ENCODE results near the gene KLF3. TPM values are rescaled to one million over a fixed set of nuclear protein-coding genes. Genes with fewer than 3 reads are reported as not detected.

KLF3 gene
- total RNA-seq, 1 donor from 2014 or later = 58.0 TPM

GRCh38 chr4:38715050-38715449, 51.1 kb downstream of the KLF3 start:
- H3K27ac ChIP-seq = no peak overlapping the region
- H3K36me3 ChIP-seq = no peaks in the 10 kb centered on the region
- H3K27me3 ChIP-seq (ENCODE audit: low read depth) = no peaks in the 10 kb centered on the region
- H3K4me1 ChIP-seq = no peaks in the 10 kb centered on the region
- H3K4me3 ChIP-seq = no peak overlapping the region
- intact Hi-C loops (cut with DNase I) = no loop called here
- TF ChIP-seq, protein P1, sequence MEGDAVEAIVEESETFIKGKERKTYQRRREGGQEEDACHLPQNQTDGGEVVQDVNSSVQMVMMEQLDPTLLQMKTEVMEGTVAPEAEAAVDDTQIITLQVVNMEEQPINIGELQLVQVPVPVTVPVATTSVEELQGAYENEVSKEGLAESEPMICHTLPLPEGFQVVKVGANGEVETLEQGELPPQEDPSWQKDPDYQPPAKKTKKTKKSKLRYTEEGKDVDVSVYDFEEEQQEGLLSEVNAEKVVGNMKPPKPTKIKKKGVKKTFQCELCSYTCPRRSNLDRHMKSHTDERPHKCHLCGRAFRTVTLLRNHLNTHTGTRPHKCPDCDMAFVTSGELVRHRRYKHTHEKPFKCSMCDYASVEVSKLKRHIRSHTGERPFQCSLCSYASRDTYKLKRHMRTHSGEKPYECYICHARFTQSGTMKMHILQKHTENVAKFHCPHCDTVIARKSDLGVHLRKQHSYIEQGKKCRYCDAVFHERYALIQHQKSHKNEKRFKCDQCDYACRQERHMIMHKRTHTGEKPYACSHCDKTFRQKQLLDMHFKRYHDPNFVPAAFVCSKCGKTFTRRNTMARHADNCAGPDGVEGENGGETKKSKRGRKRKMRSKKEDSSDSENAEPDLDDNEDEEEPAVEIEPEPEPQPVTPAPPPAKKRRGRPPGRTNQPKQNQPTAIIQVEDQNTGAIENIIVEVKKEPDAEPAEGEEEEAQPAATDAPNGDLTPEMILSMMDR (IDR thresholded peaks at IDR 0.05) = no peak
- ATAC-seq (no peak), DNase-seq (no peak)
- peaks cover 6% of the 10 kb centered on the region for H3K9me3 ChIP-seq

DNA sequence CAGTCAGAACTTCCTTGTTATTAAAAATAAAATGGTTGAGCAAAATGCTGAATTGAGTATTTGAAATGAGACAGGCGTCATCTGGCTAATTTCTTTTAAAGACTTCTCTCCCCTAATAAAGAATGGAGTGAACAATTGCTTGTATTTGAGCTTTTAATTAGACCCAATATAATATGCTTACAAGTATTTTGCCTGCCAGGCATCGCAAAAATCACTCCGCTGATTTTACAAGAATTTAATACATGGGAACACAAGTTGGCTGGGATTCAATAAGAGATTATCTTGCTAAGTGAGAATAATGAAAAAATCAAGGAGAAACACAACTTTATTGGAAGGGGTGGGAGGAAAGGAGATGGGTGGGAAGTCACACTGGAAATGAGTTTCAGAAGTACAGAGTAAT, 52.3 kb downstream of the KLF3 start:
- no peak overlapping the region for H3K27ac ChIP-seq
- no peak for DNase-seq
- TF ChIP-seq, protein P1 (IDR thresholded peaks at IDR 0.05) = no peak
- peaks cover 6% of the 10 kb centered on the region for H3K9me3 ChIP-seq
- no peaks in the 10 kb centered on the region for H3K27me3 ChIP-seq (ENCODE audit: low read depth)
- H3K4me3 ChIP-seq = no peak overlapping the region
- no peak for ATAC-seq
- H3K36me3 ChIP-seq = no peaks in the 10 kb centered on the region
- no peaks in the 10 kb centered on the region for H3K4me1 ChIP-seq
- intact Hi-C loops (cut with DNase I) = no loop called here

DNA sequence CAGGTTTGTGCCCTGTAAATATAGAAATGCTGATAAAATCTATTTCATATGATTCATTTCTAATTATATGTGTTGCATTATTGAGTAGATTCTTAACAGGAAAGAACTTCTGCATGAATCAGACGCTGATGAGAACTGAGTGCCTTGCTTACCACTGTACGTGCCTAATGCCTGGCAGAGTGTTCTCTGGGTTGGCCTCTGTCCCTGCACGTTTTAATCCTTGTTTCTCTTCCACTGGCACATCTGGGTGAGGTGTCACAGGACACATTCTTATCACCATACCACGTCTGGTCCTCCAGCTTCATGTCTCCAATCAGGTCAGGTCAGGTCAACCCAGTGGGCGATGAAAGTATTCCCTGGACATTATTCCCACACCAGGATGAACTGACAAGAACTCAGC, 53.6 kb downstream of the KLF3 start:
- Histone ChIP-seq H3K4me3 (no peak overlapping the region), H3K4me1 (no peaks in the 10 kb centered on the region), H3K27ac (no peak overlapping the region), H3K9me3 (peaks cover under 1% of the 10 kb centered on the region), H3K36me3 (no peaks in the 10 kb centered on the region), H3K27me3 (ENCODE audit: low read depth) (no peaks in the 10 kb centered on the region)
- intact Hi-C loops (cut with DNase I) = no loop called here
- DNase-seq (no peak), ATAC-seq (no peak)
- TF ChIP-seq, protein P1 (IDR thresholded peaks at IDR 0.05) = no peak

- H3K27me3 ChIP-seq (ENCODE audit: low read depth) = no peaks in the 10 kb centered on the region
- intact Hi-C loops (cut with DNase I) = no loop called here
- H3K4me1 ChIP-seq = peaks cover 3% of the 10 kb centered on the region
- no peaks in the 10 kb centered on the region for H3K9me3 ChIP-seq
- DNase-seq = no peak
- no peaks in the 10 kb centered on the region for H3K36me3 ChIP-seq
- no peak for ATAC-seq
- TF ChIP-seq, protein P1 (IDR thresholded peaks at IDR 0.05) = no peak
- H3K27ac ChIP-seq = no peak overlapping the region
- H3K4me3 ChIP-seq = no peak overlapping the region
Observed at GRCh38 chr4:38723114-38723513, 59.1 kb downstream of the KLF3 start.

DNA sequence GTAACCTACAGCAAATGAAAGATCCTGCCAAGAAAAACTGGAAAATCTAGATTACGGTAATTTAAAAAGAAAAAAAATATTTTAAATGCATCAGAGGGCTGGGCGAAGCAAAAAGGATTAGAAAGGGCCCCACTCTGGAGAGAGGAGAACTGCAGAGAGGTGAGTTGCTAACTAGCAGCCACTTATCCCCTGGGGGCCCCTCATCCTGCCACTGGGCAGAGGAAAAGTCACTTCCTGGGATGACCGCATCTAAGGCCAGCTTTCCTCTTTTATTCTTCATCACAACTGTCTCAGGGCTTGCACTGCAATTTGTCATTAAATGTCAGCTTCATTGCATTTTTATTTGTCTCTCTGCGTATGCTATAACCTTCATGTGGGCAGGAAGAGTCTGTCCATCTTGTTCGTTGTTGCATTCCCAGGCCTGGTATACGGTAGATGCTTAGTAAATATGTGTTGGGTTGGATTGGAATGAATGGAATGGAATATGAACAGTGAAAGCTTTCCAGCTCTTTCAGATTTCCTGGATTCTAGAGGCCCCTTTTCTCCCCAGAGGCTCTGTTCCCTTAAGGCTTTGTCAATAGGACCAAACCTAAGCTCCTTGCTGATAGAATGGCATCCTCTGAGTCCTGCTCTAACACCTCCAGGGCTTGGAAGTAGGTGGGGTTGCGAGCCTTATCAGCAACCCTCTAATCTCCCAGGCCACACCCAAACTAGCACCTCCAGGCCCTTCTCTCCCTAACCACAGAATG, 59.9 kb downstream of the KLF3 start:
- Histone ChIP-seq H3K27me3 (ENCODE audit: low read depth) (no peaks in the 10 kb centered on the region), H3K27ac (no peak overlapping the region), H3K4me1 (peaks cover 11% of the 10 kb centered on the region), H3K4me3 (no peak overlapping the region), H3K36me3 (no peaks in the 10 kb centered on the region), H3K9me3 (no peaks in the 10 kb centered on the region)
- intact Hi-C loops (cut with DNase I) = no loop called here
- DNase-seq (no peak), ATAC-seq (no peak)
- TF ChIP-seq, protein P1 (IDR thresholded peaks at IDR 0.05) = no peak
